HL-60 (cell line): ENCODE results near the gene CLCNKA.

Source experiments
- DNase-seq, 2 experiments: peaks; one replicate each; pipeline ENCODE4 v3.0.0-alpha.2; 2010 to 2020; ENCODE audit warnings: low read depth in 1 of 2, low spot score in 1 of 2
- H3K27ac ChIP-seq: fragments of 250-450 bp; sonication (Bioruptor Pico); replicated peaks from 2 replicates; pipeline ENCODE4 v1.5.1; 2020; ENCODE audit warnings: mild to moderate bottlenecking, moderate library complexity
- H3K27me3 ChIP-seq: fragments of 250-450 bp; sonication (Bioruptor Pico); 2 replicates; pipeline ENCODE4 v1.5.1; 2021; ENCODE audit warnings: mild to moderate bottlenecking, moderate library complexity; ENCODE audit not compliant: insufficient read depth, poor library complexity, severe bottlenecking
- H3K4me3 ChIP-seq: replicated peaks from 2 replicates; pipeline ENCODE4 v1.5.1; 2011; ENCODE audit warnings: mild to moderate bottlenecking, control low read depth, low read length; ENCODE audit not compliant: insufficient read depth
- GABPA ChIP-seq: IDR thresholded peaks from 2 replicates; pipeline ENCODE4 v1.6.1; 2012; ENCODE audit warnings: low read depth
- POLR2AphosphoS5 ChIP-seq: IDR thresholded peaks from 2 replicates; pipeline ENCODE4 v1.6.1; 2012; ENCODE audit warnings: low read depth
- SPI1 ChIP-seq: IDR thresholded peaks from 2 replicates; pipeline ENCODE4 v1.6.1; 2012; ENCODE audit warnings: low read depth, mild to moderate bottlenecking, borderline replicate concordance
- TF ChIP-seq, protein P1 (sequence below): IDR thresholded peaks from 2 replicates; pipeline ENCODE4 v1.6.1; 2012; ENCODE audit warnings: low read depth; ENCODE audit not compliant: insufficient replicate concordance
- TF ChIP-seq, protein P2 (sequence below): IDR thresholded peaks from one replicate; pipeline ENCODE4 v1.5.1; 2011; ENCODE audit warnings: low read length, control low read depth, inconsistent platforms; ENCODE audit not compliant: insufficient read depth

CLCNKA gene

DNA sequence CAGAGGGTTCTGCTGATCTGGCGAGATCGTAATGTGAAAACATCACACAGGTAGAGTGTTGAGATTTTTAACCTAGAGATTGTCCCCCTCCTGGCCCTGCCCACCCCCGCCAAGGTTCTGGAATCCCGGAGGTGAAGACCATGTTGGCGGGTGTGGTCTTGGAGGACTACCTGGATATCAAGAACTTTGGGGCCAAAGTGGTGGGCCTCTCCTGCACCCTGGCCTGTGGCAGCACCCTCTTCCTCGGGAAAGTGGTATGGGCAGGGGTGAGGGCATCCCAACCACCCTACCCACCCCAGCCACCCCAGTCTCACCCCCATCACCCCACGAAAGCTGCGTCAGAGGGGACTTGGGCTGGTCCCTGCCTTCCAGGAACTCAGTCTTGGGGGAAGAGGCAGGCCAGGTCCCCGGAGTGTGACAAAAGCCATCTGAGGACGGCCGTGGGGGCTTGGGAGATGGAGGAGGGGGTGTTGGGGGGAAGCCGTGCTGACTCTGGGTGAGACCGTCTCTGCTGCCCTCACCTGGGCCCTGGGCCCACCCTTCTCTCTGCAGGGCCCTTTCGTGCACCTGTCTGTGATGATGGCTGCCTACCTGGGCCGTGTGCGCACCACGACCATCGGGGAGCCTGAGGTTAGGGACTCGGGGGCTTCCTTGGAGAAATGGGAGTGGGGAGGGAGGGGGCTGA lies 26.1 kb downstream of the CLCNKA start:
- TF ChIP-seq, protein P1, sequence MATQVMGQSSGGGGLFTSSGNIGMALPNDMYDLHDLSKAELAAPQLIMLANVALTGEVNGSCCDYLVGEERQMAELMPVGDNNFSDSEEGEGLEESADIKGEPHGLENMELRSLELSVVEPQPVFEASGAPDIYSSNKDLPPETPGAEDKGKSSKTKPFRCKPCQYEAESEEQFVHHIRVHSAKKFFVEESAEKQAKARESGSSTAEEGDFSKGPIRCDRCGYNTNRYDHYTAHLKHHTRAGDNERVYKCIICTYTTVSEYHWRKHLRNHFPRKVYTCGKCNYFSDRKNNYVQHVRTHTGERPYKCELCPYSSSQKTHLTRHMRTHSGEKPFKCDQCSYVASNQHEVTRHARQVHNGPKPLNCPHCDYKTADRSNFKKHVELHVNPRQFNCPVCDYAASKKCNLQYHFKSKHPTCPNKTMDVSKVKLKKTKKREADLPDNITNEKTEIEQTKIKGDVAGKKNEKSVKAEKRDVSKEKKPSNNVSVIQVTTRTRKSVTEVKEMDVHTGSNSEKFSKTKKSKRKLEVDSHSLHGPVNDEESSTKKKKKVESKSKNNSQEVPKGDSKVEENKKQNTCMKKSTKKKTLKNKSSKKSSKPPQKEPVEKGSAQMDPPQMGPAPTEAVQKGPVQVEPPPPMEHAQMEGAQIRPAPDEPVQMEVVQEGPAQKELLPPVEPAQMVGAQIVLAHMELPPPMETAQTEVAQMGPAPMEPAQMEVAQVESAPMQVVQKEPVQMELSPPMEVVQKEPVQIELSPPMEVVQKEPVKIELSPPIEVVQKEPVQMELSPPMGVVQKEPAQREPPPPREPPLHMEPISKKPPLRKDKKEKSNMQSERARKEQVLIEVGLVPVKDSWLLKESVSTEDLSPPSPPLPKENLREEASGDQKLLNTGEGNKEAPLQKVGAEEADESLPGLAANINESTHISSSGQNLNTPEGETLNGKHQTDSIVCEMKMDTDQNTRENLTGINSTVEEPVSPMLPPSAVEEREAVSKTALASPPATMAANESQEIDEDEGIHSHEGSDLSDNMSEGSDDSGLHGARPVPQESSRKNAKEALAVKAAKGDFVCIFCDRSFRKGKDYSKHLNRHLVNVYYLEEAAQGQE, result no peak
- TF ChIP-seq SPI1, result no peak
- TF ChIP-seq, protein P2, sequence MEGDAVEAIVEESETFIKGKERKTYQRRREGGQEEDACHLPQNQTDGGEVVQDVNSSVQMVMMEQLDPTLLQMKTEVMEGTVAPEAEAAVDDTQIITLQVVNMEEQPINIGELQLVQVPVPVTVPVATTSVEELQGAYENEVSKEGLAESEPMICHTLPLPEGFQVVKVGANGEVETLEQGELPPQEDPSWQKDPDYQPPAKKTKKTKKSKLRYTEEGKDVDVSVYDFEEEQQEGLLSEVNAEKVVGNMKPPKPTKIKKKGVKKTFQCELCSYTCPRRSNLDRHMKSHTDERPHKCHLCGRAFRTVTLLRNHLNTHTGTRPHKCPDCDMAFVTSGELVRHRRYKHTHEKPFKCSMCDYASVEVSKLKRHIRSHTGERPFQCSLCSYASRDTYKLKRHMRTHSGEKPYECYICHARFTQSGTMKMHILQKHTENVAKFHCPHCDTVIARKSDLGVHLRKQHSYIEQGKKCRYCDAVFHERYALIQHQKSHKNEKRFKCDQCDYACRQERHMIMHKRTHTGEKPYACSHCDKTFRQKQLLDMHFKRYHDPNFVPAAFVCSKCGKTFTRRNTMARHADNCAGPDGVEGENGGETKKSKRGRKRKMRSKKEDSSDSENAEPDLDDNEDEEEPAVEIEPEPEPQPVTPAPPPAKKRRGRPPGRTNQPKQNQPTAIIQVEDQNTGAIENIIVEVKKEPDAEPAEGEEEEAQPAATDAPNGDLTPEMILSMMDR, result no peak
- Histone ChIP-seq H3K27me3 (peaks cover 8% of the 10 kb centered on the region), H3K4me3 (no peak overlapping the region), H3K27ac (no peak overlapping the region)
- DNase-seq, result no peak

- Histone ChIP-seq H3K27ac (no peak overlapping the region), H3K27me3 (peaks cover 8% of the 10 kb centered on the region), H3K4me3 (no peak overlapping the region)
- DNase-seq, result no peak
- TF ChIP-seq GABPA (no peak), POLR2AphosphoS5 (no peak), SPI1 (no peak)
- TF ChIP-seq, protein P1, result no peak
- TF ChIP-seq, protein P2, result no peak
These were observed 26.8 kb downstream of the CLCNKA start for GRCh38 chr1:16048573-16049189.

DNA sequence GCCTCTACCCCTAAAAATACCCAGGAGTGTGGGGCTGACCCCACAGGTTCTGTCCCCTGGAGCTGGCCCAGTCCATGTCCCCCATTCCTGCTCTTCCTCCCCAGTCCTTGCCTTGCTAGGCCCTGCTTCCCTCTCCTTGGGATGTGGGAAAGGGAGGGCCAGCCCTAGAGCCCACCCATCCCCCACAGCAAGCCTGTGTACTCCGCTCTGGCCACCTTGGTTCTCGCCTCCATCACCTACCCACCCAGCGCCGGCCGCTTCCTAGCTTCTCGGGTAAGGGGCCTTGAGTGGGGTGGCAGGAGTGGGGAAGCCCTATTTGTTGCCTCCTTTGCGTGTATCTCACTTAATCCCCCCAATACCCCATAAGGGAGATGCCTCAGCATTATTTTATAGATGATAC lies 28.5 kb downstream of the CLCNKA start:
- TF ChIP-seq GABPA (no peak), POLR2AphosphoS5 (no peak), SPI1 (no peak)
- TF ChIP-seq, protein P2, result no peak
- TF ChIP-seq, protein P1, result no peak

More for the DNA sequence above, 28.5 kb downstream of the CLCNKA start:
- Histone ChIP-seq H3K27me3 (peaks cover 8% of the 10 kb centered on the region), H3K4me3 (no peak overlapping the region), H3K27ac (no peak overlapping the region)
- no peak for DNase-seq
